B cell (primary cell): ENCODE data around the gene HDAC9. TPM values are rescaled to one million over a fixed set of nuclear protein-coding genes. Genes with fewer than 3 reads are reported as not detected.

Experiments used
- ATAC-seq: fragments of 200-7000 bp; cut with Tn5 transposase; one replicate; pipeline ENCODE4 v1.10.0; 2021; ENCODE audit warnings: low read depth, mild to moderate bottlenecking, moderate number of reproducible peaks, moderate library complexity
- CTCF ChIA-PET: fragments of 350-600 bp; sonication (Branson Sonifier 250); formaldehyde crosslinking; loops from one replicate; lab custom pipeline; 2021; ENCODE audit warnings: antibody characterized with exemption, inconsistent platforms; lab: Charles Lee
- POLR2A ChIA-PET: fragments of 350-600 bp; sonication (Branson Sonifier 250); formaldehyde crosslinking; loops from one replicate; lab custom pipeline; 2021; ENCODE audit warnings: antibody characterized with exemption; lab: Charles Lee
- DNase-seq: peaks from one replicate; pipeline ENCODE4 v3.0.0; 2013
- H2AFZ ChIP-seq: 2 replicates; pipeline ENCODE4 v1.6.1; 2012; ENCODE audit warnings: mild to moderate bottlenecking, low read depth, low read length; ENCODE audit not compliant: insufficient read depth, poor library complexity, severe bottlenecking
- H3K27ac ChIP-seq, 2 donors: 1 replicate in 1 of 2; 2 replicates in 1 of 2; pipeline ENCODE4 v1.5.1; 2012 to 2013; ENCODE audit warnings: low read length in 2 of 2, mild to moderate bottlenecking in 2 of 2, moderate library complexity in 1 of 2
- H3K27me3 ChIP-seq, 4 experiments: fragments of 200-600 bp in 1 of 4; sonication (generic) in 1 of 4; replicated peaks in 1 of 4; 1 replicate in 2 of 4; 2 replicates in 2 of 4; pipeline versions ENCODE4 v1.6.1 to v1.7.0; 2013 to 2016; ENCODE audit warnings: low read length in 3 of 4, mild to moderate bottlenecking in 2 of 4, mixed read lengths in 1 of 4, moderate library complexity in 1 of 4; ENCODE audit not compliant: insufficient read depth in 4 of 4, control insufficient read depth in 3 of 4; ENCODE audit errors: control extremely low read depth in 1 of 4
- H3K36me3 ChIP-seq, 2 experiments: replicated peaks in 1 of 2; 1 replicate in 1 of 2; 2 replicates in 1 of 2; pipeline versions ENCODE4 v1.6.1 to v1.7.1; 2013; ENCODE audit warnings: low read length in 1 of 2; ENCODE audit not compliant: insufficient read depth in 2 of 2, control insufficient read depth in 1 of 2; ENCODE audit errors: control extremely low read depth in 1 of 2, extremely low read depth in 1 of 2
- H3K4me1 ChIP-seq, 2 donors: fragments of 200-600 bp in 1 of 2; sonication (generic) in 1 of 2; 1 replicate in 1 of 2; 2 replicates in 1 of 2; pipeline versions ENCODE4 v1.5.1 to v1.6.1; 2013 to 2017; ENCODE audit warnings: low read length in 2 of 2; ENCODE audit not compliant: control insufficient read depth in 2 of 2, insufficient read depth in 2 of 2
- H3K4me2 ChIP-seq: replicated peaks from 2 replicates; pipeline ENCODE3; 2012; ENCODE audit warnings: mild to moderate bottlenecking, low read depth, low read length; ENCODE audit not compliant: poor library complexity, severe bottlenecking
- H3K4me3 ChIP-seq, 5 experiments: fragments of 200-600 bp in 1 of 5; sonication (generic) in 1 of 5; 1 replicate in 3 of 5; 2 replicates in 2 of 5; pipeline versions ENCODE4 v1.5.1 to v1.7.0; 2011 to 2016; ENCODE audit warnings: low read length in 4 of 5, mild to moderate bottlenecking in 4 of 5, low read depth in 2 of 5, control low read depth in 1 of 5, moderate library complexity in 1 of 5; ENCODE audit not compliant: insufficient read depth in 1 of 5; ENCODE audit errors: control extremely low read depth in 1 of 5, extremely low read depth in 1 of 5
- H3K79me2 ChIP-seq: fragments of 200-600 bp; sonication (generic); one replicate; pipeline ENCODE4 v1.6.0; 2016; ENCODE audit warnings: low read length; ENCODE audit not compliant: control insufficient read depth, insufficient read depth
- H3K9ac ChIP-seq: fragments of 200-600 bp; sonication (generic); 2 replicates; pipeline ENCODE4 v1.6.1; 2017; ENCODE audit warnings: mild to moderate bottlenecking, low read length, moderate library complexity
- H3K9me3 ChIP-seq, 3 donors: one replicate each; pipeline versions ENCODE4 v1.6.1 to v1.7.1; 2013; ENCODE audit warnings: low read length in 2 of 3; ENCODE audit not compliant: control insufficient read depth in 2 of 3, insufficient read depth in 1 of 3; ENCODE audit errors: control extremely low read depth in 1 of 3
- H4K20me1 ChIP-seq: 2 replicates; pipeline ENCODE4 v1.6.0; 2012; ENCODE audit warnings: mild to moderate bottlenecking, low read length; ENCODE audit not compliant: insufficient read depth, control insufficient read depth, poor library complexity, severe bottlenecking
- H3K27ac Mint-ChIP-seq: one replicate; pipeline ENCODE4 v1.8.0; 2021; ENCODE audit warnings: mixed read lengths
- H3K27me3 Mint-ChIP-seq: one replicate; pipeline ENCODE4 v1.8.0; 2021; ENCODE audit warnings: mixed read lengths
- H3K4me1 Mint-ChIP-seq: one replicate; pipeline ENCODE4 v1.8.0; 2021; ENCODE audit warnings: mixed read lengths
- H3K4me3 Mint-ChIP-seq: one replicate; pipeline ENCODE4 v1.8.0; 2021; ENCODE audit warnings: mixed read lengths
- H3K9me3 Mint-ChIP-seq: one replicate; pipeline ENCODE4 v1.8.0; 2022; ENCODE audit warnings: mixed read lengths; ENCODE audit not compliant: insufficient read depth
- CTCF ChIP-seq: fragments of 200-600 bp; IDR thresholded peaks from one replicate; pipeline ENCODE4 v1.8.0; 2022; ENCODE audit warnings: antibody characterized with exemption, mild to moderate bottlenecking
- EZH2 ChIP-seq: IDR thresholded peaks from 2 replicates; pipeline ENCODE4 v1.6.1; 2012; ENCODE audit warnings: borderline replicate concordance, low read depth, mild to moderate bottlenecking, moderate library complexity, low read length; ENCODE audit not compliant: insufficient read depth, poor library complexity, severe bottlenecking
- WGBS: methylation state at CpG from one replicate; pipeline ENCODE4 v1.1.5; 2013; ENCODE audit warnings: missing lambda C conversion rate; ENCODE audit not compliant: insufficient coverage; 5-methylcytosine and 5-hydroxymethylcytosine counted together
- intact Hi-C: fragments of 100-400 bp; cut with micrococcal nuclease; formaldehyde crosslinking; loops from one replicate; pipeline ENCODE4 v1.10.0; 2022
- polyA plus RNA-seq: library from polyadenylated mRNA; depleted of rRNA; stranded (reverse); fragments of >200 nt; gene quantifications from 2 replicates; pipeline ENCODE4 v1.2.3, GENCODE V29; 2012
- total RNA-seq, 2 donors: library from RNA; stranded (reverse); fragments of 120-200 nt in 1 of 2; gene quantifications; 1 replicate in 1 of 2; 2 replicates in 1 of 2; pipeline versions ENCODE4 v1.2.3 to v1.2.4, GENCODE V29; 2013 to 2022

HDAC9 gene
- total and polyA plus RNA-seq, 2 donors (not counting 1 experiment from before 2014, with no cell fraction given) = 49.1 to 64.8 TPM

DNA sequence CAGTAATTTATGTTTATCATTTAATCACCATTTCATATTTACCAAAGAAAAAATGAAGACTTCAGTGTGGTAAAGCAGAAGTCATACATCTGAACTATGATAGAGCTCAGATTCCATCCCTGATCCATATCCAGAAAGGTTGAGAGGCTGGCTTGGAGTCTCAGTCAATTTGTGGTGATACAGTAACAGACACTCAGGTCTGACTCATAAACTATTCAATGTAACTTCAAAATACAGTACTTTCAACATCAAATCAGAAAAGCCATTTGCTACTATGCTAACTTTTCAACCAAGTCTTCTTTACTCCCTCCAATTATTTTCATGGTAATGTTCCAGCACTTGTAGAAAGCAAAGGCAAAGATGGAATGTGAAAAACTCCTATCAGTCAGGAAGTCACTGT is 190.4 kb downstream of the HDAC9 start:
- H3K27ac ChIP-seq = no peak overlapping the region
- no peak overlapping the region for H2AFZ ChIP-seq
- H3K4me3 ChIP-seq = no peak overlapping the region
- DNase-seq (no peak), ATAC-seq (no peak)
- H3K9me3 ChIP-seq = no peaks in the 10 kb centered on the region
- no peaks in the 10 kb centered on the region for H4K20me1 ChIP-seq
- no peak for TF ChIP-seq EZH2
- no peak for TF ChIP-seq CTCF
- H3K4me1 ChIP-seq = no peaks in the 10 kb centered on the region
- no peaks in the 10 kb centered on the region for H3K4me1 Mint-ChIP-seq
- H3K4me2 ChIP-seq = no peak overlapping the region
- no peaks in the 10 kb centered on the region for H3K27me3 Mint-ChIP-seq
- H3K36me3 ChIP-seq = peaks cover 2 to 10% of the 10 kb centered on the region in 2 experiments
- ChIA-PET CTCF (interaction anchor here (1.0 kb wide), 1 partner anchor 966 kb away, joined by 3 read pairs; no protein-coding TSS in a partner anchor), POLR2A (no interaction called here)
- H3K79me2 ChIP-seq = no peaks in the 10 kb centered on the region
- H3K27ac Mint-ChIP-seq = no peak overlapping the region
- no peak overlapping the region for H3K4me3 Mint-ChIP-seq
- intact Hi-C loops = no loop called here
- no peaks in the 10 kb centered on the region for H3K9me3 Mint-ChIP-seq
- no peak overlapping the region for H3K9ac ChIP-seq
- H3K27me3 ChIP-seq = no peaks in the 10 kb centered on the region

- DNase-seq (no peak), ATAC-seq (no peak)
- TF ChIP-seq CTCF (no peak), EZH2 (no peak)
- intact Hi-C loops = no loop called here
- WGBS = 100% methylated on average over 1 of the region's 2 CpGs
- H3K27ac ChIP-seq = no peak overlapping the region
- no peaks in the 10 kb centered on the region for H3K27me3 ChIP-seq
- no peak overlapping the region for H3K9ac ChIP-seq
- no peak overlapping the region for H3K4me3 ChIP-seq
- H3K4me1 ChIP-seq = no peaks in the 10 kb centered on the region
- Mint-ChIP-seq H3K9me3 (no peaks in the 10 kb centered on the region), H3K4me3 (no peak overlapping the region), H3K27me3 (no peaks in the 10 kb centered on the region), H3K4me1 (no peaks in the 10 kb centered on the region), H3K27ac (no peak overlapping the region)
- H2AFZ ChIP-seq = no peak overlapping the region
- no peaks in the 10 kb centered on the region for H4K20me1 ChIP-seq
- CTCF ChIA-PET = no interaction called here
- H3K4me2 ChIP-seq = no peak overlapping the region
- H3K36me3 ChIP-seq = peaks cover 2 to 8% of the 10 kb centered on the region in 2 experiments
- H3K79me2 ChIP-seq = no peaks in the 10 kb centered on the region
- H3K9me3 ChIP-seq = no peaks in the 10 kb centered on the region
- POLR2A ChIA-PET = no interaction called here
Measured at GRCh38 chr7:18689551-18689950, 194.0 kb downstream of the HDAC9 start.
